Brain microvascular endothelial cell (primary cell): Measurements from ENCODE around the gene FBXO30.

ENCODE experiments used
- DNase-seq: peaks from one replicate; pipeline ENCODE4 v3.0.0-alpha.2; 2020
- H3K27ac ChIP-seq: fragments of 250-450 bp; sonication (Bioruptor Pico); 2 replicates; pipeline ENCODE4 v1.5.1; 2020; ENCODE audit warnings: mild to moderate bottlenecking, moderate library complexity
- H3K27me3 ChIP-seq: fragments of 250-450 bp; sonication (Bioruptor Pico); replicated peaks from 2 replicates; pipeline ENCODE4 v1.5.1; 2020; ENCODE audit warnings: mild to moderate bottlenecking
- H3K36me3 ChIP-seq: fragments of 250-450 bp; sonication (Bioruptor Pico); replicated peaks from 2 replicates; pipeline ENCODE4 v1.5.1; 2020; ENCODE audit warnings: mild to moderate bottlenecking
- H3K4me3 ChIP-seq: 2 replicates; pipeline ENCODE4 v1.5.1; 2011; ENCODE audit warnings: low read depth, mild to moderate bottlenecking, control low read depth, low read length, moderate library complexity
- CTCF ChIP-seq: IDR thresholded peaks from 2 replicates; pipeline ENCODE4 v1.5.1; 2011; ENCODE audit warnings: low read depth, mild to moderate bottlenecking, moderate library complexity, low read length, control low read depth, inconsistent platforms; ENCODE audit errors: missing control alignments
- in situ Hi-C: cut with HindIII; loops from 2 replicates; pipeline ENCODE4 v1.10.0; 2017; ENCODE audit warnings: low sequenced_read_pairs, low pct_ligation_motif_present

The FBXO30 gene

GRCh38 chr6:145848541-145848940 is 33.9 kb upstream of the FBXO30 start:
- Histone ChIP-seq H3K27me3 (no peaks in the 10 kb centered on the region), H3K36me3 (no peaks in the 10 kb centered on the region), H3K4me3 (no peak overlapping the region), H3K27ac (no peak overlapping the region)
- no peak for DNase-seq
- in situ Hi-C loops, result no loop called here
- TF ChIP-seq CTCF, result no peak

DNA sequence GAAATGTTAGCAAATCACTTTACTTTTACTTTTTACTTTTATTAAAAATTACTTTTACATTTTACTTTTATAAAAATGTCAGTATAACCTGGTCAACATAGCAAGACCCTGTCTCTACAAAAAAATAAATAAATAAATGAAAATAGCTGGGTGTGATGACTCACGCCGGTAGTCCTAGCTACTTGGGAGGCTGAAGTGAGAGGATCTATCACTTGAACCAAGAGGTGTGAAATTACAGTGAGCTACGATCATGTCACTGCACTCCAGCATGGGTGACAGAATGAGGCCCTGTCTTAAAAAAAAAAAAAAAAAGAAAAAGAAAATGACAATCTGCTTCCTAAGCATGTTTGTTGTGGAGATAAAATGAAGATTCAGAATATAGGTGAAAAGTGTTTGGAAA is 31.0 kb upstream of the FBXO30 start:
- Histone ChIP-seq H3K27ac (no peak overlapping the region), H3K36me3 (no peaks in the 10 kb centered on the region), H3K27me3 (no peaks in the 10 kb centered on the region), H3K4me3 (no peak overlapping the region)
- in situ Hi-C loops, result no loop called here
- TF ChIP-seq CTCF, result no peak
- DNase-seq, result no peak

- peak; percentile 2 for DNase-seq
- no peak for TF ChIP-seq CTCF
- Histone ChIP-seq H3K36me3 (no peaks in the 10 kb centered on the region), H3K27me3 (no peaks in the 10 kb centered on the region), H3K4me3 (no peak overlapping the region), H3K27ac (no peak overlapping the region)
- in situ Hi-C loops, result no loop called here
These were observed 30.4 kb upstream of the FBXO30 start for GRCh38 chr6:145844933-145845540.

GRCh38 chr6:145842693-145843546 is 28.3 kb upstream of the FBXO30 start:
- TF ChIP-seq CTCF, result no peak

DNA sequence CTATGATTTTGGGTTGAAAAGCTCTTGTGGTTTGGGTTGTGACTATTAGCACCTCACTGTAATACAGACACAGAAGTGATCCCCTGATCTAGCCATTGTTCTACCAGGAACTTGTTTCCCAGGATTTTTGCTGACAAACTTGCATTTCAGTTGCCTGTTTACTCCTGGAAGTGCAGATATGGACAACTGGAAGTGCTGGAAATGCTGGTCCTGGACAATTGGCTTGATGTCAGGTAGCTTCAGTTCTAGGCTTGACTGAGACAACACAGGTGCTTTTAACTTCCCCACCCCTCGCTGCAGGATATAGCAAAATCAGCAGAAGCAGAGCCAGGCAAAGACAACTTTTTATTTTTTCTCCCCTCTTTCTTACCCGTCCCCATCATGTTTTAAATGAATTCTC is 27.1 kb upstream of the FBXO30 start:
- Histone ChIP-seq H3K27me3 (no peaks in the 10 kb centered on the region), H3K27ac (no peak overlapping the region), H3K36me3 (no peaks in the 10 kb centered on the region), H3K4me3 (no peak overlapping the region)
- TF ChIP-seq CTCF, result no peak
- in situ Hi-C loops, result no loop called here
- DNase-seq, result no peak

More at GRCh38 chr6:145842693-145843546, 28.3 kb upstream of the FBXO30 start:
- no peak for DNase-seq
- in situ Hi-C loops, result no loop called here
- H3K27ac ChIP-seq, result no peak overlapping the region
- H3K27me3 ChIP-seq, result no peaks in the 10 kb centered on the region
- no peaks in the 10 kb centered on the region for H3K36me3 ChIP-seq
- H3K4me3 ChIP-seq, result no peak overlapping the region

DNA sequence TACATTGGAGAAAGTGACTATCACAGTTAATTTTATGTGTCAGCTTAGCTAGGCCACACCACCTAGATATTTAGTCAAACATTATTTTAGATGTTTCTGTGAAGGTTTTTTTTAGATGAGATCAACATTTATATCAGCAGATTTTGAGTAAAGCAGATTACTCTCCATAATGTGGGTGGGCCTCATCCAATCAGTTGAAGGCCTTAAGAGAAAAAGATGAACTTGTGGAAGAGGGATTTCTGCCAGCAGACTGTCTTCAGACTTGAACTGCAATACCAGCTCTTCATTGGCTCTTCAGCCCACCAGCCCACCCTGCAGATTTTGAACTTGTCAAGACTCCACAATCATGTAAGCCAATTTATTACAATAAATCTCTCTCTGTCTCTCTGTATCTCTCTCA is 25.1 kb upstream of the FBXO30 start:
- in situ Hi-C loops, result no loop called here
- no peak for TF ChIP-seq CTCF
- Histone ChIP-seq H3K4me3 (no peak overlapping the region), H3K27ac (no peak overlapping the region), H3K27me3 (no peaks in the 10 kb centered on the region), H3K36me3 (no peaks in the 10 kb centered on the region)
- DNase-seq, result no peak
